ENCODE data around the gene SF3A2.

- no peak for TF ChIP-seq YY1 (IDR thresholded peaks at IDR 0.05; ENCODE audit: insufficient read depth, insufficient read length)
- no peak for TF ChIP-seq SUZ12 (IDR thresholded peaks at IDR 0.05; ENCODE audit: extremely low read depth, insufficient read depth, insufficient read length)
These were observed 29.6 kb upstream of the SF3A2 start for GRCh38 chr19:2207008-2207407.
